Fibroblast of pulmonary artery (primary cell): ENCODE results near the gene GP1BB.

Source experiments
- DNase-seq: peaks from one replicate; pipeline ENCODE4 v3.0.0-alpha.2; 2010; ENCODE audit warnings: low read depth
- H3K4me3 ChIP-seq: replicated peaks from 2 replicates; pipeline ENCODE4 v1.5.1; 2011; ENCODE audit warnings: low read depth, mild to moderate bottlenecking, control low read depth, low read length, moderate library complexity
- CTCF ChIP-seq: IDR thresholded peaks from 2 replicates; pipeline ENCODE4 v1.5.1; 2011; ENCODE audit warnings: mild to moderate bottlenecking, control low read depth, low read length, inconsistent platforms; ENCODE audit errors: missing control alignments

The GP1BB gene

GRCh38 chr22:19741053-19741452 lies 17.7 kb downstream of the GP1BB start:
- no peak overlapping the region for H3K4me3 ChIP-seq
- TF ChIP-seq CTCF = no peak
- no peak for DNase-seq

GRCh38 chr22:19742160-19743066 lies 19.1 kb downstream of the GP1BB start:
- TF ChIP-seq CTCF = no peak
- H3K4me3 ChIP-seq = no peak overlapping the region
- no peak for DNase-seq

- no peak for TF ChIP-seq CTCF
- no peak for DNase-seq
- no peak overlapping the region for H3K4me3 ChIP-seq
Measured at GRCh38 chr22:19743081-19743480, 19.7 kb downstream of the GP1BB start.

GRCh38 chr22:19743651-19744050 lies 20.3 kb downstream of the GP1BB start:
- no peak for DNase-seq
- no peak for TF ChIP-seq CTCF
- no peak overlapping the region for H3K4me3 ChIP-seq

- no peak for TF ChIP-seq CTCF
- no peak for DNase-seq
- no peak overlapping the region for H3K4me3 ChIP-seq
Measured at GRCh38 chr22:19744350-19745006, 21.1 kb downstream of the GP1BB start.

GRCh38 chr22:19745155-19746101 lies 22.1 kb downstream of the GP1BB start:
- H3K4me3 ChIP-seq = no peak overlapping the region
- no peak for DNase-seq
- no peak for TF ChIP-seq CTCF
